ENCODE measurements around the gene SCRT2. TPM values are rescaled to one million over a fixed set of nuclear protein-coding genes. Genes with fewer than 3 reads are reported as not detected.
"Not testable (repeated sequence)": the region's sequence is repeated elsewhere in the genome, so short reads cannot be mapped to it uniquely, and the experiment has no call there.

SCRT2 gene
- total RNA-seq, 1 donor from 2014 or later: not detected

- peaks cover 14% of the 10 kb centered on the region for H3K36me3 Mint-ChIP-seq (ENCODE audit: low read depth)
- intact Hi-C loops (cut with micrococcal nuclease): loop anchor here (1.0 kb wide), 2 partner anchors 84 to 291 kb away; no protein-coding TSS in a partner anchor
- H3K4me3 Mint-ChIP-seq: no peak overlapping the region
- H3K4me1 Mint-ChIP-seq: peaks cover 10% of the 10 kb centered on the region
- POLR2A ChIA-PET: no interaction called here
- CTCF ChIA-PET: interaction anchor here (0.7 to 2.2 kb wide), 7 partner anchors 11 to 291 kb away, joined by 3 to 13 read pairs (median 3); no protein-coding TSS in a partner anchor
- TF ChIP-seq, protein P1, sequence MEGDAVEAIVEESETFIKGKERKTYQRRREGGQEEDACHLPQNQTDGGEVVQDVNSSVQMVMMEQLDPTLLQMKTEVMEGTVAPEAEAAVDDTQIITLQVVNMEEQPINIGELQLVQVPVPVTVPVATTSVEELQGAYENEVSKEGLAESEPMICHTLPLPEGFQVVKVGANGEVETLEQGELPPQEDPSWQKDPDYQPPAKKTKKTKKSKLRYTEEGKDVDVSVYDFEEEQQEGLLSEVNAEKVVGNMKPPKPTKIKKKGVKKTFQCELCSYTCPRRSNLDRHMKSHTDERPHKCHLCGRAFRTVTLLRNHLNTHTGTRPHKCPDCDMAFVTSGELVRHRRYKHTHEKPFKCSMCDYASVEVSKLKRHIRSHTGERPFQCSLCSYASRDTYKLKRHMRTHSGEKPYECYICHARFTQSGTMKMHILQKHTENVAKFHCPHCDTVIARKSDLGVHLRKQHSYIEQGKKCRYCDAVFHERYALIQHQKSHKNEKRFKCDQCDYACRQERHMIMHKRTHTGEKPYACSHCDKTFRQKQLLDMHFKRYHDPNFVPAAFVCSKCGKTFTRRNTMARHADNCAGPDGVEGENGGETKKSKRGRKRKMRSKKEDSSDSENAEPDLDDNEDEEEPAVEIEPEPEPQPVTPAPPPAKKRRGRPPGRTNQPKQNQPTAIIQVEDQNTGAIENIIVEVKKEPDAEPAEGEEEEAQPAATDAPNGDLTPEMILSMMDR (IDR thresholded peaks at IDR 0.05): no peak
- no peak for DNase-seq
- H3K9me3 Mint-ChIP-seq: no peaks in the 10 kb centered on the region
- peaks cover 19% of the 10 kb centered on the region for H3K27me3 Mint-ChIP-seq
- no peak overlapping the region for H3K27ac Mint-ChIP-seq
- ATAC-seq (ENCODE audit: low read depth): no peak
These were observed 30.8 kb downstream of the SCRT2 start for GRCh38 chr20:644692-645317.

GRCh38 chr20:642398-643174 lies 33.0 kb downstream of the SCRT2 start:
- TF ChIP-seq, protein P1 (IDR thresholded peaks at IDR 0.05): no peak
- intact Hi-C loops (cut with micrococcal nuclease): no loop called here
- ChIA-PET POLR2A (no interaction called here), CTCF (no interaction called here)
- peaks cover 10% of the 10 kb centered on the region for H3K4me1 Mint-ChIP-seq
- DNase-seq (no peak), ATAC-seq (ENCODE audit: low read depth) (no peak)
- H3K36me3 Mint-ChIP-seq (ENCODE audit: low read depth): peaks cover under 1% of the 10 kb centered on the region
- no peak overlapping the region for H3K27ac Mint-ChIP-seq
- H3K9me3 Mint-ChIP-seq: no peaks in the 10 kb centered on the region
- peaks cover 19% of the 10 kb centered on the region for H3K27me3 Mint-ChIP-seq
- no peak overlapping the region for H3K4me3 Mint-ChIP-seq

GRCh38 chr20:642013-642397 lies 33.6 kb downstream of the SCRT2 start:
- H3K4me3 Mint-ChIP-seq; H3K4me1 Mint-ChIP-seq; H3K27ac Mint-ChIP-seq; H3K36me3 Mint-ChIP-seq (ENCODE audit: low read depth); ATAC-seq (ENCODE audit: low read depth); DNase-seq; POLR2A ChIA-PET; intact Hi-C loops (cut with micrococcal nuclease); H3K9me3 Mint-ChIP-seq: not testable (repeated sequence)
- H3K27me3 Mint-ChIP-seq: peaks cover 19% of the 10 kb centered on the region
- CTCF ChIA-PET: interaction anchor here (1.4 kb wide), 1 partner anchor 25 kb away, joined by 3 read pairs; no protein-coding TSS in a partner anchor

- DNase-seq (no peak), ATAC-seq (ENCODE audit: low read depth) (no peak)
- TF ChIP-seq, protein P1 (IDR thresholded peaks at IDR 0.05): no peak
- Mint-ChIP-seq H3K4me1 (peaks cover 10% of the 10 kb centered on the region), H3K27me3 (peaks cover 19% of the 10 kb centered on the region), H3K9me3 (no peaks in the 10 kb centered on the region), H3K4me3 (no peak overlapping the region), H3K36me3 (ENCODE audit: low read depth) (no peaks in the 10 kb centered on the region), H3K27ac (no peak overlapping the region)
- POLR2A ChIA-PET: no interaction called here
- CTCF ChIA-PET: interaction anchor here (1.4 kb wide), 1 partner anchor 26 kb away, joined by 3 read pairs; no protein-coding TSS in a partner anchor
- intact Hi-C loops (cut with micrococcal nuclease): no loop called here
These were observed 34.1 kb downstream of the SCRT2 start for GRCh38 chr20:641516-641875.

DNA sequence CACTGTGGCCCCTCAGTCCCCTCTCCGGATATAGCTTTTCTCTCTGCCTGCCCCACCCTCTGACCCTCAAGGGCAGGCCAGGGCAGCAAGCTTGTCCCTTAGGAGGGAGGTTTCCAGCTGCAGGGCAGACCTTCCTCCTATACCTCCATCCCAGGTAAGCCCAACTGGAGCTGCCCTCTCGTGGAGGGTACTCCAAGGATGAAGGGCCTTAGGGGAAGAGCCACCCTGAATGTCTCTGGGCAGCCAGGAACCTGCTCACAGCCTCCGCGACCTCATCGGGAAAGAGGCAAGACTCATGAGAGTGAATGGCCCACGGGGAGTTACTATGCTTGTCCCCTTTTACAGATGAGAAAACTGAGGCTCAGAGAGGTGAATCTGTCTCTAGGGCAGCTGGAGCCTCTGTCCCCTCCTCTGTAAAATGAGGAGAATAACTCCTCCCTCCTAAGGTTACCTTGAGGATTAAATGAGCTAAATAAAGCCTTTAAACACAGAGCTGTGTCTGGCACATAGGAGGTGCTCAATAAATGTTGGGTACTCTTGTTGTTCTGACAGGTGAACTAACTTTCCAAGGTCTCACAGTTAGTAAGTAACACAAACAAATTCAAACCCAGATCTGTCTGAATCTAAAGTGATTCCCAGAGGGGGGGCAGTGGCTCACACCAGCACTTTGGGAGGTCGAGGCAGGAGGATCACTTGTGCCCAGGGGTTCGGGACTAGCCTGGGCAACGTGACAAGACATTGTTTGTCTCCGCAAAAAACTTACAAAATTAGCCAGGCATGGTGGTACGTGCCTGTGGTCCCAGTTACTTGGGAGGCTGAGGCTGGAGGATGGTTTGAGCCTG lies 34.7 kb downstream of the SCRT2 start:
- intact Hi-C loops (cut with micrococcal nuclease): no loop called here
- no peak overlapping the region for H3K27ac Mint-ChIP-seq
- H3K27me3 Mint-ChIP-seq: peaks cover 23% of the 10 kb centered on the region
- H3K36me3 Mint-ChIP-seq (ENCODE audit: low read depth): no peaks in the 10 kb centered on the region
- DNase-seq (no peak), ATAC-seq (ENCODE audit: low read depth) (no peak)
- H3K4me1 Mint-ChIP-seq: peaks cover 10% of the 10 kb centered on the region
- H3K9me3 Mint-ChIP-seq: no peaks in the 10 kb centered on the region
- POLR2A ChIA-PET: no interaction called here
- CTCF ChIA-PET: interaction anchor here (1.4 kb wide), 1 partner anchor 26 kb away, joined by 3 read pairs; no protein-coding TSS in a partner anchor
- H3K4me3 Mint-ChIP-seq: no peak overlapping the region
- TF ChIP-seq, protein P1 (IDR thresholded peaks at IDR 0.05): no peak

All from activated B cell treated with CpG ODN at 0.5 μM for 24 hours (primary cell).